Measurements from ENCODE around the gene FMNL3. TPM values are rescaled to one million over a fixed set of nuclear protein-coding genes. Genes with fewer than 3 reads are reported as not detected.
A peak's percentile ranks its signal among the peaks of the same experiment; 100 is the strongest.

The FMNL3 gene
- polyA plus RNA-seq, 1 experiment, result 13.3 TPM

DNA sequence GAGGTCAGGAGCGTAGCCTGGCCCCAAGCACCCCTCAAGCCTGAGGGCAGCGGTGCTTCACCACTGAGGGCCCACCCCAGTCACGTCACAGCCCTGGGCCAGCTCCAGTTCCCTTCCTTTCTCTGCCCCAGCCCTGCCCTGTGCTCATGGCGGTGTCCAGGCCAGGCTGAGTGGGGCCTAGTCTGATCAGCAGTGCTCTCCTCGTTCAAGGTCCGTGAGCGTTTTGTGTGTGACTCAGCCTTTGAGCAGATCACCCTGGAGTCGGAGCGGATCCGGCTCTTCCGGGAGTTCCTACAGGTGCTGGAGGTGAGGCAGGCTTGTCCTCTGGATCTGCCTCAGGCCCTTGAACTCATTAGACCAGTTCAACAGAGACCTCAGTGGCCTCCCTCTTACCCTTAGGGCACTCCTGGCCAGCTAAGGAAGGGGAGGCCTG, 64.8 kb downstream of the FMNL3 start:
- ChIA-PET CTCF (interaction anchor here (0.6 to 22.3 kb wide), 5 partner anchors 32 to 97 kb away, joined by 3 to 413 read pairs (median 4); partner anchors contain the start of gene FMNL3), POLR2A (no interaction called here)
- Histone ChIP-seq H3K36me3 (ENCODE audit: control insufficient read depth, insufficient read depth, low read length) (peaks cover 32% of the 10 kb centered on the region), H3K27me3 (ENCODE audit: control insufficient read depth, insufficient read depth, low read length) (no peaks in the 10 kb centered on the region), H3K4me3 (ENCODE audit: low read depth, low read length) (no peak overlapping the region)
- TF ChIP-seq, protein P1, sequence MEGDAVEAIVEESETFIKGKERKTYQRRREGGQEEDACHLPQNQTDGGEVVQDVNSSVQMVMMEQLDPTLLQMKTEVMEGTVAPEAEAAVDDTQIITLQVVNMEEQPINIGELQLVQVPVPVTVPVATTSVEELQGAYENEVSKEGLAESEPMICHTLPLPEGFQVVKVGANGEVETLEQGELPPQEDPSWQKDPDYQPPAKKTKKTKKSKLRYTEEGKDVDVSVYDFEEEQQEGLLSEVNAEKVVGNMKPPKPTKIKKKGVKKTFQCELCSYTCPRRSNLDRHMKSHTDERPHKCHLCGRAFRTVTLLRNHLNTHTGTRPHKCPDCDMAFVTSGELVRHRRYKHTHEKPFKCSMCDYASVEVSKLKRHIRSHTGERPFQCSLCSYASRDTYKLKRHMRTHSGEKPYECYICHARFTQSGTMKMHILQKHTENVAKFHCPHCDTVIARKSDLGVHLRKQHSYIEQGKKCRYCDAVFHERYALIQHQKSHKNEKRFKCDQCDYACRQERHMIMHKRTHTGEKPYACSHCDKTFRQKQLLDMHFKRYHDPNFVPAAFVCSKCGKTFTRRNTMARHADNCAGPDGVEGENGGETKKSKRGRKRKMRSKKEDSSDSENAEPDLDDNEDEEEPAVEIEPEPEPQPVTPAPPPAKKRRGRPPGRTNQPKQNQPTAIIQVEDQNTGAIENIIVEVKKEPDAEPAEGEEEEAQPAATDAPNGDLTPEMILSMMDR (IDR thresholded peaks at IDR 0.05; ENCODE audit: insufficient read depth, low read depth, low read length), result no peak
- no peak for DNase-seq (ENCODE audit: low read depth)

DNA sequence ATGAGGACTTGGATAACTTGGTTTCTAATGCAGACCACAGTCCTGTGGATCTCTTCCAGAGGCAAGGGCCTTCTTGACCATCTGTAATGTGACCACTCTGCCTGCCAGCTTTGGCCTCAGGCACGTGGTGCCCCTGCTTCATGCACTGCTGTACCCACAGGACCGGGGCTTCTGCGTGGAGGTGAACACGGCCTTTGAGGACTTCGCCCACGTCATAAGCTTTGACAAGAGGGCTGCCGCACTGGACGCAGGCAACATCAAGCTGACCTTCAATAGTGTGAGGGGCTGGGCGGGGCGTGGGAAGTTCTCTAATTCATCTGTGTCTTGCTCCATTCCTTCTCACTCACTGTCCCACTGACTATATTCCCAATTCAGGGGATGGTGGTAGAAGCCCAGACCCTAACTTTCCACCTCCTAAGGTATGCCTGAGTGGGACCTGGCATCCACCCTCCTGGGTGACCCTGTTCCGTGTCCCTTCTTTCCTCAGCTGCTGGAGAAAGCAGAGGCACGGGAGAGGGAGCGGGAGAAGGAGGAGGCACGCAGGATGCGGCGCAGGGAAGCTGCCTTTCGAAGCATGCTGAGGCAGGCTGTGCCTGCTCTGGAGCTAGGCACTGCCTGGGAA, 65.3 kb downstream of the FMNL3 start:
- Histone ChIP-seq H3K27me3 (ENCODE audit: control insufficient read depth, insufficient read depth, low read length) (no peaks in the 10 kb centered on the region), H3K4me3 (ENCODE audit: low read depth, low read length) (no peak overlapping the region), H3K36me3 (ENCODE audit: control insufficient read depth, insufficient read depth, low read length) (peaks cover 32% of the 10 kb centered on the region)
- POLR2A ChIA-PET, result no interaction called here
- DNase-seq (ENCODE audit: low read depth), result no peak
- TF ChIP-seq, protein P1 (IDR thresholded peaks at IDR 0.05; ENCODE audit: insufficient read depth, low read depth, low read length), result no peak
- CTCF ChIA-PET, result interaction anchor here (0.5 to 22.3 kb wide), 7 partner anchors 19 to 275 kb away, joined by 3 to 413 read pairs (median 3); partner anchors contain the start of genes FMNL3 and PRPF40B

DNA sequence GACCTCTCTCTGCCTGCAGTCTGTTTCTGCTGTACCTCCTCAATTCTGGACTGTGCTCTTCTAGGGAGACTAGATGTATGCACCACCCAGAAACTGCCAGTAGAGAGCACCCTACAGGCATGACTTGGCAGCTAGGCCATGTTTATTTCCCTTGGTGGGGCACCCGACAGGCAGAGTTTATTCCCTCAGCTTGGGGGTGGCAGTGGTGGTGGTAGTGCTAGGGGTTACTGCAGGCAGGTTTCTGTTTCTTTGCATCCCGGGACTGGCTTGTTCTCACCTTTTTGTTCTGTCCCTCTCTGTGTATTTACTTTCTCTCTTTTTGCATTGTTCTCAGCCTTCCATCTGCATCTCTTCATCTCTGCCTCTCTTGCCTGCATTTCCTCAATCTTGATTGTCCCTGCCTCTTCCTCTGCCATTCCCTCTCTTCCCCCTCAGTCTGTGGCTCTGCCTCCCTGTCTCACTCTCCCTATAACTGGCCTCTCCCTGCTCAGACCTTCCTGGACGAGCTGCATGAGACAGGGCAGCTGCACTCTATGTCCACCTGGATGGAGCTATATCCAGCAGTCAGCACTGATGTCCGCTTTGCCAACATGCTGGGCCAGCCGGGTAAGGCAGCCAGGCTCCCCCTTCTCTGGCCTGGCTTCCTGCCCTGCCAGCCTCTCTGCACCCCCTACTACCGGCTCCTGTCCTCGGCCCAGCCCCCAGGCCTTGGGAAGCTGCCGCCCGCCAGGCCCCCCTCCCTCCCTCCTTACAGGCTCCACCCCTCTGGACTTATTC, 70.0 kb downstream of the FMNL3 start:
- DNase-seq (ENCODE audit: low read depth), result no peak
- Histone ChIP-seq H3K27me3 (ENCODE audit: control insufficient read depth, insufficient read depth, low read length) (no peaks in the 10 kb centered on the region), H3K36me3 (ENCODE audit: control insufficient read depth, insufficient read depth, low read length) (peaks cover 25% of the 10 kb centered on the region), H3K4me3 (ENCODE audit: low read depth, low read length) (no peak overlapping the region)
- TF ChIP-seq, protein P1 (IDR thresholded peaks at IDR 0.05; ENCODE audit: insufficient read depth, low read depth, low read length), result peak; percentile 83
- CTCF ChIA-PET, result interaction anchor here (0.6 to 22.3 kb wide), 23 partner anchors 9 to 564 kb away, joined by 3 to 413 read pairs (median 5); partner anchors contain the start of genes FMNL3, PRPF40B and TMBIM6
- POLR2A ChIA-PET, result no interaction called here

DNA sequence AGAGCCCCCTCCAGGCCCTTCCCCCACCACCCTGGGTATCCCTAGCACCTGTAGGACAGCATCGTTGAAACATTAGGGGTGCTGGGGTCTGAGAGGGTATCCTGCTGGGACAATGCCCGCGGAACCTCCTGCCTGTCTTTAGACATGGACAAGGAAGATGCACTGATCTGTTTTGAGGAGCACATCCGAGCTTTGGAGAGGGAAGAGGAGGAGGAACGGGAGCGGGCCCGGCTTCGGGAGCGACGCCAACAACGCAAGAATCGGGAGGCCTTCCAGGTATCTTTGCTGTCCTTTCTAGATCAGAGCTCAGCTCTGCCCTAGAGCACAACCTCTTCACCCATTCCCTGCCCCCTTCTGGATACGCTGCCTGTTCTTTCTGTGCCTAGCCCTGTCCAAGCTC, 70.6 kb downstream of the FMNL3 start:
- no peaks in the 10 kb centered on the region for H3K27me3 ChIP-seq (ENCODE audit: control insufficient read depth, insufficient read depth, low read length)
- TF ChIP-seq, protein P1 (IDR thresholded peaks at IDR 0.05; ENCODE audit: insufficient read depth, low read depth, low read length), result no peak
- DNase-seq (ENCODE audit: low read depth), result no peak
- POLR2A ChIA-PET, result no interaction called here
- CTCF ChIA-PET, result interaction anchor here (0.7 to 22.3 kb wide), 20 partner anchors 9 to 305 kb away, joined by 3 to 413 read pairs (median 5); partner anchors contain the start of genes FMNL3 and TMBIM6
- no peak overlapping the region for H3K4me3 ChIP-seq (ENCODE audit: low read depth, low read length)
- H3K36me3 ChIP-seq (ENCODE audit: control insufficient read depth, insufficient read depth, low read length), result peaks cover 25% of the 10 kb centered on the region

DNA sequence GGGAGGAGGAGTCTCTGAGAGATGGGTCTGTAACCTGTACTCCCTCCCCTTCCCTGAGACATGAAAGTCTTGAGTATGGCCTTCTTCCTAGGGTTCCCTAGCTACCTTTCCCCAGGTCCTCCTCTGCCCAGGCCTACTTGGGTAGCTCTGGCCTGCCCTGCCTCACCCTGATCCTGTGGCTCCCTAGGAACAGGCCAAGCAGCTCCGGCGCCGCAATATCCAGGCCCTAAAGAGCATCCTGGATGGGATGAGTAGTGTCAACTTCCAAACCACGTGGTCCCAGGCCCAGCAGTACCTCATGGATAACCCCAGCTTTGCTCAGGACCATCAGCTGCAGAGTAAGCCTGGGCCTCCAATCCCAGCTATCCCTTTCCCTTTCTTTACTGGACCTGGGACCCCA, 71.5 kb downstream of the FMNL3 start:
- no peak for DNase-seq (ENCODE audit: low read depth)
- H3K4me3 ChIP-seq (ENCODE audit: low read depth, low read length), result no peak overlapping the region
- TF ChIP-seq, protein P1 (IDR thresholded peaks at IDR 0.05; ENCODE audit: insufficient read depth, low read depth, low read length), result no peak
- peaks cover 21% of the 10 kb centered on the region for H3K36me3 ChIP-seq (ENCODE audit: control insufficient read depth, insufficient read depth, low read length)
- no peaks in the 10 kb centered on the region for H3K27me3 ChIP-seq (ENCODE audit: control insufficient read depth, insufficient read depth, low read length)
- ChIA-PET POLR2A (no interaction called here), CTCF (interaction anchor here (0.7 to 22.3 kb wide), 9 partner anchors 8 to 304 kb away, joined by 3 to 413 read pairs (median 5); partner anchors contain the start of genes FMNL3 and PRPF40B)

Data from BJ (cell line).